Coronary artery (tissue), 2 donors: Measurements from ENCODE around the gene THRA.

Experiments
- DNase-seq: peaks from one replicate; pipeline ENCODE4 v3.0.0-alpha.2; 2017; ENCODE audit warnings: low spot score
- H3K27ac ChIP-seq, 2 donors: fragments of 200-600 bp; sonication (generic); one replicate each; pipeline ENCODE4 v1.5.1; 2016 to 2019
- H3K4me3 ChIP-seq: fragments of 200-600 bp; sonication (generic); 2 replicates; pipeline ENCODE4 v1.5.1; 2016; ENCODE audit warnings: mild to moderate bottlenecking, moderate library complexity
- CTCF ChIP-seq: fragments of 200-600 bp; sonication (generic); IDR thresholded peaks from one replicate; pipeline ENCODE4 v1.5.1; 2019; ENCODE audit warnings: antibody characterized with exemption

The THRA gene

GRCh38 chr17:40067710-40068109, 4.9 kb downstream of the THRA start:
- Histone ChIP-seq H3K4me3 (no peak overlapping the region), H3K27ac (peak overlapping the region; percentile 93 to 98)
- TF ChIP-seq CTCF: no peak
- no peak for DNase-seq

GRCh38 chr17:40068129-40068581, 5.4 kb downstream of the THRA start:
- no peak for TF ChIP-seq CTCF
- no peak for DNase-seq
- peak overlapping the region; percentile 93 to 98 for H3K27ac ChIP-seq
- peak overlapping the region; percentile 66 for H3K4me3 ChIP-seq

- peak overlapping the region; percentile 66 for H3K4me3 ChIP-seq
- no peak for DNase-seq
- no peak for TF ChIP-seq CTCF
- H3K27ac ChIP-seq: peak overlapping the region; percentile 93 to 98
Observed at GRCh38 chr17:40068584-40068916, 5.8 kb downstream of the THRA start.

DNA sequence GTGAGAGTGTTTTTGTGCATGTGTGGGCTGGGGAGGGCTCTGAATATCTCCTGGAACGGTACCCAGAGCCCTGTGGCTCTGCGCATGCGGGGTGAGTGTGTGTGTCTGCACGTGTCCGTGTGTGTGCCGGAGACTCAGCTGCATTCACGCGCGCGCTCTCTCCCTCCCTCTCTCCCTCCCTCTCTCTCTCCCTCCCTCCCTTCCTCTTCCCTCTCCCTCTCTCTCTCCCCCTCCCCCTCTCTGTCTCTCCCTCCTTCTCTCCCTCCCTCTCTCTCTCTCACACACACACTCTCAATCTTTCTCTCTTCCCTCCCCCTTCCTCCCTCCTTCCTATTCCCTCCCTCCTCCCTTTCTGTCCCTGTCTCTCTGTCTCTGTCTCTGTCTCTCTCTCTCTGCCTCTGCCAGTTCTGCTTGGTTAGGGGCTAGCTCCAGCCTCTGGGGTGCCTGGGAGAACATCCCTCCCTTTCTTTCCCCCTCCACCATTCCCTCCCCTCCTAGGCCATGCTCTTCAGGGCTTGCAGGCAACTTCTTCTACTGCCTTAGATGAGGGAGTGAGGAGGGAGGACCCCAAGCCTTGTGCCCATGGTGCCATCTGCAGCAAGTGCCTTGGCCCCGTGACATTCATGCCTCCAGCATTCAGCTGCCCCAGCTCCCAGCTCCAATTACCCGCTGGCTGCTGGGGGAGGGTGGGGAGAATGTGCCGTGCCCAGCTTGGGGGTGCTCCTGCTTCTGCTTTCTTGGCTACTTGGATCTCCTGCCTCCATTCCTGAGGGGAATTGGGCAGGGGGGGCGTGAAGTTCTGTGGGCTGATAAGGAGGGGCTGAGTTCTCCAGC, 6.4 kb downstream of the THRA start:
- peak overlapping the region; percentile 93 to 98 for H3K27ac ChIP-seq
- peak overlapping the region; percentile 66 for H3K4me3 ChIP-seq
- no peak for TF ChIP-seq CTCF
- peak; percentile 93 for DNase-seq

DNA sequence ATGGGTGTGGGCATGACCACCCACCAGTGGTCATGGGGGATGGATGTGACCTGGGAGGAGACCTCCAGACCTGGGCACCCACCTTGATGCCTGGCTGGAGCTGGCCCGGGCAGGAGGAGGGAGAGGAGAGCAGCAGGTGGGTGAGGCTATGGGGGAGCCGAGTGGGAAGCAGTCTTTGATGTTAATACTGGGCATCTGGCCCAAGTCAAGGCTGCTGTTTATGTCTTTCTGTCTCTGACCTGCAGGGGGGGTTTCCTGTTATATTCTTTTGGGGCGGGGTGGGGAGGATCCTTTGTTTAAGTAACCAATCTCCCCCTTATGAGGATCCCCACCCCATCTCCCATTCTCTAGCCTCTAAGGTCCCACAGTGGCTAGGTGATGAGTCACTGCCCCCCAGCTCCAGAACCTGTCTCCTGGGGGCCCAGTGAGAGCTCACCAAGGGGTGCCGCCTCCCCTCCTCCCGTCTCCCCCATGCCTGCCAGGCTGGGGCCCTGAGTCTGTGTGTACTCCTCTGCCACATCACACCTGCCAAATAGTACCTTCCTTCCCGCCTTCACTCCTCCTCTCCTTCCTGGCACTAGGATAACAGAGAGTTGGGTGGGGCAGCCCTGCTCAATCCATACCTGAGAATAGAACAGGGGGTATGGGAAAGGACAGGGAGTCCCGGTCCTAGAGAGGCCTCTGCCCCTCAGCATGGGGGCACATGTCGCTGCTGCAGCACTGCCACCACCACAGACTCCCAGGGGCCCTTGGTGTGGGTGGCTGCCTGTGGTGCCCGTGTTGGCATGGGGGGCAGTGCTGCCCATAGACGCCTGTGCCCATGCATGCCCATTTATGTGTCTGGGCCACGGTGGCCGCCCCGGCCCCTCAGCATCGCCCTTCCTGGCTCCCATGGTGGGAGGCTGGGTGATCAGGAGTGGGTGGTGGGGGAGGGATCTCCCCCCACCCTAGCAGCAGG, 7.3 kb downstream of the THRA start:
- Histone ChIP-seq H3K4me3 (peak overlapping the region; percentile 66), H3K27ac (peak overlapping the region; percentile 93 to 98)
- no peak for TF ChIP-seq CTCF
- DNase-seq: peak; percentile 81

GRCh38 chr17:40070709-40071312, 8.0 kb downstream of the THRA start:
- Histone ChIP-seq H3K27ac (peak overlapping the region; percentile 93 to 98), H3K4me3 (peak overlapping the region; percentile 66)
- peak; percentile 72 for DNase-seq
- no peak for TF ChIP-seq CTCF
